Activated T-helper 1 cell treated with anti-CD3 and anti-CD28 coated beads, Interleukin-2, amount 50 U/mL, for 16 hours (primary cell): ENCODE measurements around the gene NPHP1.
"Not testable (repeated sequence)": the region's sequence is repeated elsewhere in the genome, so short reads cannot be mapped to it uniquely, and the experiment has no call there.

ENCODE experiments used
- DNase-seq, 2 donors: peaks; one replicate each; pipeline ENCODE4 v3.0.0-alpha.2; 2020; ENCODE audit warnings: low read depth in 1 of 2, low spot score in 1 of 2

The NPHP1 gene

GRCh38 chr2:110198016-110198415, 6.8 kb downstream of the NPHP1 start:
- no peak for DNase-seq

GRCh38 chr2:110197452-110197851, 7.4 kb downstream of the NPHP1 start:
- DNase-seq, result no peak

GRCh38 chr2:110190169-110190568, 14.6 kb downstream of the NPHP1 start:
- not testable (repeated sequence) for DNase-seq

- no peak for DNase-seq
These were observed 22.4 kb downstream of the NPHP1 start for GRCh38 chr2:110182449-110182848.

- no peak for DNase-seq
These were observed 24.8 kb downstream of the NPHP1 start for GRCh38 chr2:110180036-110180435.

- no peak for DNase-seq
These were observed 31.3 kb downstream of the NPHP1 start for GRCh38 chr2:110173523-110173922.

GRCh38 chr2:110172506-110172905, 32.3 kb downstream of the NPHP1 start:
- no peak for DNase-seq

GRCh38 chr2:110170102-110170501, 34.7 kb downstream of the NPHP1 start:
- DNase-seq, result no peak

GRCh38 chr2:110167326-110168000, 37.4 kb downstream of the NPHP1 start:
- DNase-seq, result no peak

GRCh38 chr2:110166266-110166665, 38.5 kb downstream of the NPHP1 start:
- no peak for DNase-seq

GRCh38 chr2:110157153-110157793, 47.5 kb downstream of the NPHP1 start:
- no peak for DNase-seq

GRCh38 chr2:110154828-110155227, 50.0 kb downstream of the NPHP1 start:
- DNase-seq, result not testable (repeated sequence)

- DNase-seq, result not testable (repeated sequence)
These were observed 50.6 kb downstream of the NPHP1 start for GRCh38 chr2:110154188-110154587.

GRCh38 chr2:110153416-110153815, 51.4 kb downstream of the NPHP1 start:
- no peak for DNase-seq

- DNase-seq, result no peak
These were observed 51.9 kb downstream of the NPHP1 start for GRCh38 chr2:110152943-110153342.

GRCh38 chr2:110149330-110150220, 55.2 kb downstream of the NPHP1 start:
- no peak for DNase-seq

- no peak for DNase-seq
These were observed 57.9 kb downstream of the NPHP1 start for GRCh38 chr2:110146945-110147332.

- no peak for DNase-seq
These were observed 58.4 kb downstream of the NPHP1 start for GRCh38 chr2:110146183-110146944.

- DNase-seq, result no peak
These were observed 60.8 kb downstream of the NPHP1 start for GRCh38 chr2:110143982-110144381.

GRCh38 chr2:110140401-110140800, 64.4 kb downstream of the NPHP1 start:
- no peak for DNase-seq

- DNase-seq, result no peak
These were observed 70.8 kb downstream of the NPHP1 start for GRCh38 chr2:110134025-110134424.
